Measurements from ENCODE around the gene TUBA4A. TPM values are rescaled to one million over a fixed set of nuclear protein-coding genes. Genes with fewer than 3 reads are reported as not detected.

TUBA4A gene
- total RNA-seq, 1 donor from 2014 or later, result not detected

DNA sequence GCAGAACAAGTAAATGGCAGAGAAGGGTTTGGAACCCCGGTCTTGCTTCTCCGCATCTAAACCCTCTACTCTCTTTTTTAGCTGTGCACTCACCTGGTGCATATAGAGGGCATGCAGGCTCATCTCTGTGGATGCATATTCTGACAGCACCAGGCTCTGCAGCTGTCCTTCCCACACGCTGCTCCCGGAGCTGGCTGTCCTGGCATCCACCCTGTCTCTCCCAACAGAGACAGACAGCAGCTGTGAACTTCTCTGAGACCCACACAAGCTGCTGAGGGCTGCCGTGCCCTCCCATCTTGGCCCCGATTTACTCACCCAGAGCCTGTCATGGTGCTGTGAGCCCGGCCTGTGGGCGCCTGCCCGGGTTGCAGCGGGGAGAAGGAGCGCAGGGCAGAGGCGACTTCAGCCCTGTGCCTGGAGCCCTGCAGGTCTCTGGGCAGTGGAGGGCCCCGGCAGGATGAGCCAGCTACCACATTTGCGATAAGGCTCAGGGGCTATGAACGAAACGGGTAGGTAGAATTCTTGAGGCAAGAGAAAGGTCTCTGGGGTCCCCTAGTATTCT lies 31.7 kb downstream of the TUBA4A start:
- Histone ChIP-seq H2AFZ (replicated peaks) (no peak overlapping the region), H3K79me2 (ENCODE audit: low read depth) (no peaks in the 10 kb centered on the region), H3K4me3 (no peak overlapping the region), H3F3A (ENCODE audit: low read depth) (peaks cover 27% of the 10 kb centered on the region), H3K4me2 (no peak overlapping the region), H3K9ac (no peak overlapping the region), H3K27ac (no peak overlapping the region), H3K9me3 (ENCODE audit: low read depth) (no peaks in the 10 kb centered on the region), H3K27me3 (no peaks in the 10 kb centered on the region), H4K20me1 (ENCODE audit: low read depth) (peaks cover 10% of the 10 kb centered on the region), H3K36me3 (no peaks in the 10 kb centered on the region), H3K4me1 (peaks cover 4% of the 10 kb centered on the region)
- Mint-ChIP-seq H3K4me3 (no peak overlapping the region), H3K4me1 (peaks cover 16% of the 10 kb centered on the region), H3K9me3 (no peaks in the 10 kb centered on the region), H3K27me3 (ENCODE audit: insufficient read depth, low read depth) (peaks cover 14% of the 10 kb centered on the region), H3K36me3 (peaks cover 22% of the 10 kb centered on the region), H3K27ac (no peak overlapping the region)
- DNase-seq (ENCODE audit: low spot score), result no peak
- TF ChIP-seq, protein P1, sequence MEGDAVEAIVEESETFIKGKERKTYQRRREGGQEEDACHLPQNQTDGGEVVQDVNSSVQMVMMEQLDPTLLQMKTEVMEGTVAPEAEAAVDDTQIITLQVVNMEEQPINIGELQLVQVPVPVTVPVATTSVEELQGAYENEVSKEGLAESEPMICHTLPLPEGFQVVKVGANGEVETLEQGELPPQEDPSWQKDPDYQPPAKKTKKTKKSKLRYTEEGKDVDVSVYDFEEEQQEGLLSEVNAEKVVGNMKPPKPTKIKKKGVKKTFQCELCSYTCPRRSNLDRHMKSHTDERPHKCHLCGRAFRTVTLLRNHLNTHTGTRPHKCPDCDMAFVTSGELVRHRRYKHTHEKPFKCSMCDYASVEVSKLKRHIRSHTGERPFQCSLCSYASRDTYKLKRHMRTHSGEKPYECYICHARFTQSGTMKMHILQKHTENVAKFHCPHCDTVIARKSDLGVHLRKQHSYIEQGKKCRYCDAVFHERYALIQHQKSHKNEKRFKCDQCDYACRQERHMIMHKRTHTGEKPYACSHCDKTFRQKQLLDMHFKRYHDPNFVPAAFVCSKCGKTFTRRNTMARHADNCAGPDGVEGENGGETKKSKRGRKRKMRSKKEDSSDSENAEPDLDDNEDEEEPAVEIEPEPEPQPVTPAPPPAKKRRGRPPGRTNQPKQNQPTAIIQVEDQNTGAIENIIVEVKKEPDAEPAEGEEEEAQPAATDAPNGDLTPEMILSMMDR (IDR thresholded peaks at IDR 0.05), result no peak
- TF ChIP-seq EZH2phosphoT487 (IDR thresholded peaks at IDR 0.05) (no peak), EZH2 (IDR thresholded peaks at IDR 0.05) (no peak)

DNA sequence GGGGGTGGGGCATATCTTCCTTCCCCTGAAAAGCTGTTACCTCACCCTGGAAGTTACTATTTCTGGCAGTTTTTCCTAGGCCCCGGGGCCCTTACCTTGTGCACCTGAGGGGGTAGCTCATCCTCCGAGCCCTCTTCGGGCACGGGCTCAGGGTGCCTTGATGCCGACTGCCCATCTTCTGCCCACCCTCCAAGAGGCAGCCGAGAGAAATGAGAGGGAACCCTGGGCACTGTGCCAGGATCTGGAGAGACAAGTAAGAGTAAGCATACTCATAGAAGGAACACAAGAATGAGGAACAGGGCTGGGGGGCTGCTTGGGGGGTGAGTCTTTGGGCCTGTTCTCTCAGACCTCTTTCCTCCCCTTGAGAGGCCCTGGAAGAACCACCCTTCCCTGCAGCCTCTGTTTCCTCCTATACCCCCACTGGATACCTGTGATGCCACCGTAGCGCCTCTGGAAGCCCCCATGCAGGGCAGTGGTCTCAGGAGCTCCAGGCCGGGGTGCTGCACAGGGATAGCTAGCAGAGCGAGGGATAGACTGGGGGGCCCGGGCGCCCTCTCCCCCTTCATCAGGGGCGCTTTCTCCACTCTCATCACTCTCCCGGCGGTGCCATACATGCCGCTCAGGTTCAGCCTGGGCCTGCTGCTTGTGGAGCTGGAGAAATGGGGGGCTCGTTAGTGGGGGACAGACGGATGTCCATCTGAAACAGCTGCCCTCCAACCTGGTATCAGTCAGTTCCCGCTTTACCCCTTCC lies 32.9 kb downstream of the TUBA4A start:
- Histone ChIP-seq H3K27me3 (no peaks in the 10 kb centered on the region), H4K20me1 (ENCODE audit: low read depth) (peaks cover 10% of the 10 kb centered on the region), H3K4me2 (no peak overlapping the region), H3K9me3 (ENCODE audit: low read depth) (no peaks in the 10 kb centered on the region), H3K4me1 (peaks cover 4% of the 10 kb centered on the region), H3K36me3 (no peaks in the 10 kb centered on the region), H3K27ac (no peak overlapping the region), H3K79me2 (ENCODE audit: low read depth) (no peaks in the 10 kb centered on the region), H2AFZ (replicated peaks) (no peak overlapping the region), H3F3A (ENCODE audit: low read depth) (peaks cover 27% of the 10 kb centered on the region), H3K4me3 (no peak overlapping the region), H3K9ac (no peak overlapping the region)
- H3K4me3 Mint-ChIP-seq, result no peak overlapping the region
- no peaks in the 10 kb centered on the region for H3K9me3 Mint-ChIP-seq
- no peak for TF ChIP-seq EZH2 (IDR thresholded peaks at IDR 0.05)
- TF ChIP-seq, protein P1 (IDR thresholded peaks at IDR 0.05), result no peak
- TF ChIP-seq EZH2phosphoT487 (IDR thresholded peaks at IDR 0.05), result no peak
- no peak overlapping the region for H3K27ac Mint-ChIP-seq
- no peak for DNase-seq (ENCODE audit: low spot score)
- H3K27me3 Mint-ChIP-seq (ENCODE audit: insufficient read depth, low read depth), result peaks cover 14% of the 10 kb centered on the region
- H3K36me3 Mint-ChIP-seq, result peaks cover 21% of the 10 kb centered on the region
- H3K4me1 Mint-ChIP-seq, result peaks cover 19% of the 10 kb centered on the region

DNA sequence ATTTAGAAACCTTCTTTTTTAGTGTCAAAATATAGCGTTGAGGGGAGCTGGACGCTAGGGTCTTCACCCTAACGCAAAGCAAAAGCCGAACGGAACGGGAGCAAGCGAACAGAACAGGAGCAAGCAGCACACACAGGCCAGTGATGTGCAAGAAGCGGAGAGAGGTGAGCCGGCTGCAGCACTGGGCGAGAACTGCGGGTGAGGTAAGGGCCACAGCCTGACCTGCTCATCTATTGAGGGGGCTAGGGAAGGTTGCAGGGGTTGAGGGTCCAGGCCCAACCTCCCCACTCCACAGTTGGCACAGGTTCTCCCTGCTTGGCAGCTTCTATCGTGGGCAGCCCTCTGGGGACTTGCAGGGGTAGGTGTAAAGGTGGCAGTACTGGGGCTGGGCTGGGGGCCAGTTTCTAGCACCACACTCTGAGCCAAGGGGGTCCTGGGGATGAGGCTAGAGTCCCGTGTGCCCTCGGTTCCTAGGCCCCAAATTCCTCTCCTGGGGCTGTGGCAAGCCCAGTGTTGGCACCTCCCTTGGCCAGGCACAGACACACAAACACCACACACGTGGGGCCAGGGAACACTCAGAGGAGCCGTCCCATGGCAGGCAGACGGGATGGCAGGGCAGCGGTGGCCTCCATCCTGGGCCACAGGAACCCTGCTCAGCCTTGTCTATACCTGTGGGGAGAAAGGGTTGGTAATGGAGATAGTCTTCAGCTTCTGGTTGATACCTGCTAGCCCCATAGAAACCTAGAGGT lies 33.8 kb downstream of the TUBA4A start:
- no peak for DNase-seq (ENCODE audit: low spot score)
- no peaks in the 10 kb centered on the region for H3K9me3 ChIP-seq (ENCODE audit: low read depth)
- no peaks in the 10 kb centered on the region for H3K36me3 ChIP-seq
- peaks cover 27% of the 10 kb centered on the region for H3F3A ChIP-seq (ENCODE audit: low read depth)
- Mint-ChIP-seq H3K9me3 (no peaks in the 10 kb centered on the region), H3K27ac (no peak overlapping the region), H3K36me3 (peaks cover 20% of the 10 kb centered on the region), H3K4me3 (peak overlapping the region; percentile 75), H3K27me3 (ENCODE audit: insufficient read depth, low read depth) (peaks cover 14% of the 10 kb centered on the region), H3K4me1 (peaks cover 19% of the 10 kb centered on the region)
- H3K27me3 ChIP-seq, result no peaks in the 10 kb centered on the region
- H4K20me1 ChIP-seq (ENCODE audit: low read depth), result peaks cover 10% of the 10 kb centered on the region
- no peak overlapping the region for H3K4me2 ChIP-seq
- peaks cover 4% of the 10 kb centered on the region for H3K4me1 ChIP-seq
- H3K4me3 ChIP-seq, result no peak overlapping the region
- H3K79me2 ChIP-seq (ENCODE audit: low read depth), result no peaks in the 10 kb centered on the region
- TF ChIP-seq EZH2phosphoT487 (IDR thresholded peaks at IDR 0.05), result no peak
- TF ChIP-seq, protein P1 (IDR thresholded peaks at IDR 0.05), result no peak
- TF ChIP-seq EZH2 (IDR thresholded peaks at IDR 0.05), result no peak
- H3K27ac ChIP-seq, result no peak overlapping the region
- no peak overlapping the region for H2AFZ ChIP-seq (replicated peaks)
- no peak overlapping the region for H3K9ac ChIP-seq
